ENCODE data around the gene LGALS7.
"Not testable (repeated sequence)": the region's sequence is repeated elsewhere in the genome, so short reads cannot be mapped to it uniquely, and the experiment has no call there.

DNA sequence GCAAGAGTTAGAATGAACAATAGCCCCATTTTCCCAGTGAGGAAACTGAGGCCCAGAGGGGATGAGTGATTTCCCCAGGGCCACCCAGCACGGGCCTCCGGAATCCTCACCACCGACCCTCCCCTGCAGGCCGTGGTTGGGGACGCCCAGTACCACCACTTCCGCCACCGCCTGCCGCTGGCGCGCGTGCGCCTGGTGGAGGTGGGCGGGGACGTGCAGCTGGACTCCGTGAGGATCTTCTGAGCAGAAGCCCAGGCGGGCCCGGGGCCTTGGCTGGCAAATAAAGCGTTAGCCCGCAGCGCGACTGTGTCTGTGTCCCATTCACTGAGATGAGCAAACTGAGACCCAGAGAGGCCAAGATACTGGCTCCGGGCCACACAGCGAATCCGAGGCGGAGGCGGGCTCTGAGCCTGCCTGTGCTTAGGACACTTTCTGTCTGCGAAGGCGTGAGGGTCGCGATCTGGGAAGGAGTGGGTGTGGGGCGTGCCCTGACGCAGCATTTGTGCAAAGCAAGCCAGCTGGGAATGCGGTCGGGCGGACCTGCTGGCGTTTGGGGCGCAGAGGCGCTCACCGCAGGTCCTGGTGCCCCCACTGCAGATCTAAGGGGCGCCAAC, 18.2 kb upstream of the LGALS7 start:
- TF ChIP-seq, protein P1, sequence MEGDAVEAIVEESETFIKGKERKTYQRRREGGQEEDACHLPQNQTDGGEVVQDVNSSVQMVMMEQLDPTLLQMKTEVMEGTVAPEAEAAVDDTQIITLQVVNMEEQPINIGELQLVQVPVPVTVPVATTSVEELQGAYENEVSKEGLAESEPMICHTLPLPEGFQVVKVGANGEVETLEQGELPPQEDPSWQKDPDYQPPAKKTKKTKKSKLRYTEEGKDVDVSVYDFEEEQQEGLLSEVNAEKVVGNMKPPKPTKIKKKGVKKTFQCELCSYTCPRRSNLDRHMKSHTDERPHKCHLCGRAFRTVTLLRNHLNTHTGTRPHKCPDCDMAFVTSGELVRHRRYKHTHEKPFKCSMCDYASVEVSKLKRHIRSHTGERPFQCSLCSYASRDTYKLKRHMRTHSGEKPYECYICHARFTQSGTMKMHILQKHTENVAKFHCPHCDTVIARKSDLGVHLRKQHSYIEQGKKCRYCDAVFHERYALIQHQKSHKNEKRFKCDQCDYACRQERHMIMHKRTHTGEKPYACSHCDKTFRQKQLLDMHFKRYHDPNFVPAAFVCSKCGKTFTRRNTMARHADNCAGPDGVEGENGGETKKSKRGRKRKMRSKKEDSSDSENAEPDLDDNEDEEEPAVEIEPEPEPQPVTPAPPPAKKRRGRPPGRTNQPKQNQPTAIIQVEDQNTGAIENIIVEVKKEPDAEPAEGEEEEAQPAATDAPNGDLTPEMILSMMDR (IDR thresholded peaks at IDR 0.05): not testable (repeated sequence)
- TF ChIP-seq POLR2A, EP300, POLR2AphosphoS5 (IDR thresholded peaks at IDR 0.05): not testable (repeated sequence)
